Endothelial cell of hepatic sinusoid (primary cell): ENCODE data around the gene NRBP1.

ENCODE experiments used
- in situ Hi-C: cut with HindIII; loops from 2 replicates; pipeline ENCODE4 v1.10.0; 2017; ENCODE audit warnings: low sequenced_read_pairs

The NRBP1 gene

DNA sequence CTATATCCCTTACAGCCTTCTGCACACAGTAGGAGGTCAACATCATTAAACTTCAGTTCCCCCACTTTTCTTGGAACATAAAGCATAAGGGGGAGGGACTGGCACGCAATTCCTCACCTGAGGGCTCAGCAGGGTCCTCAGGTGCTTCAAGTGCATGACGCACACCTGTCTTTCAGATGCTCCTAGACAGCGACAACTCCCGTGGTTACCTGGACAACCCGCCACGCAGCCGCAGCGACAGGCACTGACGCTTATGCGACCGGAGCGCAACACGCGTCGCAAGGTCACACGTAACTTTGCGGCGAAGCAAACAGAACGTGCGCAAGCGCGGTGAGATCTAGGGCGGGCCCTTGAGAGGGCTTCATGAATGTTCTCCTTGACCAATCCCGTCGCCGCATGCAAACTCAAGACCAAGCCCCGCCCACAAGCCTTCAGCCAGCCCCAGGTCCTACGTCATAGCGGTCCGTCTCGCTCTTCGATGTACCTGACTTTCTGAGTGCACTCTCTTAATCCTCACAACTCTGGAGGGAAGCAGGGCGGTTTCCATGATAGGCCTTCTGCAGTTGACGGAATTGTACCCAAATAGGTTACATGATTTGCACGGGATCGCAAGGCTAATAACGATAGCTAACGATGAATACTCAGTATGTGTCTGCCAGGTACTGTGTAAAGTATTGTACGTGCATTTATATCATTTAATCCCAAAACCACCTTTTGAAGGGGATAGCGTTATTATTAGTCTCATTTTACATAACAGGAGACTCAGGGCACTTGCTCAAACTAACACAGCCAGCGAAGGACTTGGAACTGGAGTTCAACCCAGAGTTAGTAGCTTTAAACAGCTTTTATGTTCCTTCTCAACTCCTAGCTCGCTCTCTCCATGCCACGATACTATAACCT, 61.3 kb downstream of the NRBP1 start, which contains the start of gene IFT172:
Gene IFT172, minus strand, starts transcription at position 246 of the 900 bp plus-strand sequence. Its CDS starts 90 bp downstream, at position 156.
- in situ Hi-C loops: no loop called here
